HG02970 (cell line): ENCODE results near the gene CELA2B.
A peak's percentile ranks its signal among the peaks of the same experiment; 100 is the strongest.

Experiments used
- ATAC-seq: cut with Tn5 transposase; IDR thresholded peaks from one replicate; pipeline ENCODE4 v1.9.1; 2021; ENCODE audit warnings: mild to moderate bottlenecking, moderate library complexity, moderate number of reproducible peaks; ENCODE audit not compliant: unreplicated experiment, low FRiP score

Gene CELA2B

DNA sequence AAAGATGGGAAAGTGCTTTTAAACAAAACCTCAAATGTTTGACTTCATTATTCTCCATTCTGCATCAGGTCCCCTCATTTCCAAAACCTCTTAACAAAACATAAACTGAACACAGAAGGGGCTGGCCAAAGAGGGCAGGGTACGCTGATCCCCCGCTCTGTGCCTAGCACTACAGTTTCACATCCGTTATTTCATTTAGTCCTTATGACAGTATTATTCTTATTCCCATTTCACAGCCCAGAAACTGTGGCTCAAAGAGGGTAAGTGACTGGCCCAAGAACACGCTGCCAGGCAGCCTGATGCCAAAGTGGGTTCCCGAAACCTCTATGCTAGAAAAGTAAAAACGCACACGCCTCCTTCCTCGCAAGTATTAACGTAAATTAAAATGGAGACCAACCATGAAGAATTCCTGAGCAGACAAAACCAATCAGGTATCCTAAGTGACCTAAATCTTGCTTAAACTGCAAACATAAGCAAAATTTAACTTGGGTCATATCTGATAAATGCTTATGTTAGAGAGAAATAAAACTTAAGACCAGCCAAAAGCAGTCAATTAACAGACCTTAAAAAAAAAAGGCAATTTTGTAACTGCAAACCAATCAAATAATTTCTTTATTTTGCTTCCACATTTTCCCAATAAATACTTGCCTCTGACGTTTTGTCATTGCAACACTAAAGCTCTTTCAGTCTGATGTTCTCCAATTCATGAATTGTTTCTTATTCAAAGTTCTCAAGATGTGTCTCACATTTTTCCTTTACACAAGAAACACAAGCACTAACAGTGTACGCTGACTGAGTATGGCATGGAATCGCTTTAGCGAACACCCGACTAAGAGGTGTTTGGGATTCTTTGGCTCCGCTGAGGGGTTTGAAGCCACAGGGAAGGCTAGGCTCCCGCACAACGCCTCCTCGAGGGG, 47.5 kb downstream of the CELA2B start:
- no peak for ATAC-seq

GRCh38 chr1:15524021-15524282, 48.0 kb downstream of the CELA2B start, which contains the start of gene CASP9:
Gene CASP9, minus strand, starts transcription at chr1:15524215. Its CDS starts 15 bp downstream, at chr1:15524200.
- ATAC-seq, result no peak

DNA sequence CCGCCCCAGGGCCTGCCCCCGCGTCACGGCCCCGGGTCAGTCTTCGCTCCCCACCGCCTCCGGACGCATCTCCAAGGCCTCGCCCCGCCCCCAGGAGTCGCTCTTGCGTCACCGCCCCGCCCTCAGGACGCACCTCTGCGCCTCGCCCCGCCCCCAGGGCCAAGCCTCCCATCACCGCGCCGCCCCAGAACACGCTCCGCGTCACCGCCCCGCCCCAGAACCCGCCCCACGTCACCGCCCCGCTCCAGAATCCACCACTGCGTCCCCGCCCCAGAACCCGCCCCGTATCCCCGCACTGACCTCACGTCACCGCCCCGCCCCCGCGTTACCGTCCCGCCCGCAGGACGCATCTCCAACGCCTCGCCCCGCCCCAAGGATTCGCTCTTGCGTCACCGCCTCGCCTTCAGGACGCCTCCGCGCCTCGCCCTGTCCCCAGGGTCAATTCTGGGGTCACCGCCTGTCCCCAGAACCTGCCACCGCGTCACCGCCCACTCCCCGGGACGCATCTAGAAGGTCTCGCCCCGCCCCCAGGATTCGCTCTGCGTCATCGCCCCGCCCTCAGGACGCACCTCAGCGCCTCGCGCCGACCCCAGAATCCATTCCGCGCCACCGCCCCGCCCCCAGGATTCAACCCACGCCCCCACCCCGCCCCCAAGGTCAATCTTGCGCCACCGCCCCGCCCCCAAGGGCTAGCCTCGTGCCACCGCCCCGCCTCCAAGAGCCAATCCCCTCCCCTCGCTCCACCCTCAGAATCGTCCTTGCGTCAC, 48.6 kb downstream of the CELA2B start:
- ATAC-seq, result peak; percentile 44

GRCh38 chr1:15525050-15526020, 49.4 kb downstream of the CELA2B start:
- ATAC-seq, result peak; percentile 49

GRCh38 chr1:15526021-15526489, 50.2 kb downstream of the CELA2B start:
- ATAC-seq, result no peak

DNA sequence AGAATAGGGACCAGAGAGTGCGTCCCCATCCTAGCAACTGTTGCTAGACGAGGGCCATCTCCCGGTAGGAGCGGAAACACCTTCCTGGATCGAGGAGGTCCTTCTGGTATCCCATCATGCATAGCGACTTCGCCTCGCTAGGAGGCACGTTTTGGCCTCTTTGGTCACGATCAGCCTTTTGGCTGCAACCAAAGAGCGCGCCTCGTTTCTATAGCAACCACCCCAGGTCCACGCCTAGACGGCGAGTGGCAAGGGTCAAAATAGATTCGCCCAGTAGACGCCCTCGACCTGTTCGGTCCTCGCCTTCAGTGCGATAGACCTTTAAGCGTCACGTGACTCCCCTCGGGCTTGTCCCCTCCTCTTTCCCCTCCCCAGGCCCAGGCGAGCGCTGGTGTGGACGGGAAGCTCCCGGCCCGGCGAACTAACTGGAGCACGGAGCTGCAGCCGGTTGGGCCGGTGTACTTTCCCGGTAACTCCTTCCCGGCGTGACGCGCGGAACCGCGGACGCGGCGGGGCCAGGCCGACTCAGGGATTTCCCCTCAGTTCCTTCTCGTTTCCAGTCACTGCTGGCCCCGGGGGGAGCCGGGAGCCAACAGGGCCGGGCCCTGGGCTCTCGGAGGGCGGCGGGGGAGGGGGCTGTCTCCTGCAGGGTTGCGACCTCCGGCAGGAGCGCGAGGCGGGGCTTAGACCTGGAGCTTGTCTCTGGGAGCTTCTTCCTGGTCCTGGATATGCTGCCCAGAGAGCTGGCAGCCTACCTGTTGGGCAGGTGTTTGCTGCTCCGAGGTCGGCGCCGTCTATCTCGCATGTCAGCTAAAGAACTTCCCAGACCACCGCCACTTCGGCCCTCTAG, 50.8 kb downstream of the CELA2B start, which contains the start of gene DNAJC16:
DNAJC16 (plus strand) TSS at position 359 of the 850 bp plus-strand sequence. CDS start 2,258 bp downstream, outside the sequence.
- peak; percentile 57 for ATAC-seq

- no peak for ATAC-seq
Observed at GRCh38 chr1:15531003-15531402, 55.1 kb downstream of the CELA2B start.

- no peak for ATAC-seq
Observed at GRCh38 chr1:15531682-15532081, 55.8 kb downstream of the CELA2B start.

DNA sequence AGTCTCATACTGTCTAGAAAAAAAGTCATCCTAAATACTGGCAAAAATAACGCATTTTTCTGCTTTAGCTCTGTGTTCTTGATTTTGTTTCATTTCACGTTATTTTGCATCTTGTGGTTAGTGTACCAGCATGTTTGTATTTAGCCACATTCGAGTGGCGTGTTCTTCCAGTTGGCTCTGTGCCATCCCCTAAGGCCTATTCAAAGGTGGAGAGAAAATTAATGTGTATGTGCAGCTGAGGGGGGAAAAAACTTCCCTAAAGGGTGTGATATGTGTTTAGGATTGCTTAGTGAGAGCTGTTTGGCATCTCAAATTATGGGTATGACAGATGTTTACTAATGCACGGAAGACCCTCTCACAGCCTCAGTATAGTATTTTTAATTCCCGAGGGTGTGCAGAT, 62.9 kb downstream of the CELA2B start:
- ATAC-seq, result no peak

DNA sequence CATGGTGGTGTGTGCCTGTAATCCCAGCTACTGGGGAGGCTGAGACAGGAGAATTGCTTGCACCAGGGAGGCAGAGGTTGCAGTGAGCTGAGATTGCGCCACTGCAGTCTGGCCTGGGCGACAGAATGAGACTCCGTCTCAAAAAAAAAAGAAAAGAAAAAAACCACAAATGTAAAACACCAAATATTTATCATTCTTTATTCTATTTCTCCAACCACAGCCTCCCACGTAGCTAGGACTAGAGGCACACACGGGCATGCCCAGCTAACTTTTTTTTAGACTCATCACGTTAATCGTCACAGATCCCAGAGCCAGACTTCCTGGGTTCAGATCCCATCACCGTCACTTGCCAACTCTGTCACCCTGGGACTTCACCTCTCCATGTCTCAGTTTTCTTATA, 64.3 kb downstream of the CELA2B start:
- no peak for ATAC-seq
